ENCODE data around the gene GPR180.

The GPR180 gene

DNA sequence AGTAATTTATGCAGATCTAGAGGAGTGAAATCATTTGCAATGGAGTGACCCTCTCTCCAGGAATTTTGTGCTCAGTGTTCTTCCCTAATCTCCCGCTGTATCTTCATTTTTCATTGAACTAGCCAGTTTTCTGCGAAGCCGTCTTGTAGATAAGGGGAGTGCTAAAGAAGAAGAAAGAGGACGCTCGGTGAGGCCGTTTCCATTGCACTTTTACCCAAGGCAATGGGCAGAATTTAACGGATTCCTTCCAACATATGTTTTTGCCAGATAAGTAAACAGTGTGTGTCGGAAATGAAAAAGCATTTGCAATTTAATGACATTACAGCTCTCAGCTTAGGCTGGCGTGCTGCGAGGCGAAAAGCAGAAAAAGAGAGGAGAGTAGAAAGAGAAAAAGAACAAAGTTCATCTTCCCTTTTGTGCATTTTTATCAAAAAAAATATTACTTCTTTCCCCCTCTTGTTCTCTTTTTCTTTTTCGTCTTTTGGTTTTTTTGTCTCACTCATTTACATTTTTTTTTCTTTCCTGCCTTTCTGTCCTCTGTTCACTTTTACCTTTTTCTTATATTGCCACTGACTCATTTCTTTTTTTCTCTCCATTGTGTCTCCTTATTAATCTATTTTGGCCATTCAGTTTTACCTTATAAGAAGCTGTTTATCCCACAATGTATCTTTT lies 60.8 kb downstream of the GPR180 start:
- H3K4me3 ChIP-seq (ENCODE audit: low read depth in 1 of 2, low read length in 2 of 2) = no peak overlapping the region
- H3K27me3 ChIP-seq (ENCODE audit: insufficient read depth, low read length, poor library complexity) = peaks cover 7% of the 10 kb centered on the region
- ATAC-seq (ENCODE audit: insufficient read depth, low read depth) (no peak), DNase-seq (no peak)
- H3K4me2 ChIP-seq (ENCODE audit: insufficient read depth, low read length) = no peak overlapping the region
- H3K9me3 ChIP-seq (ENCODE audit: insufficient read depth, low read length, severe bottlenecking) = no peaks in the 10 kb centered on the region
- no peaks in the 10 kb centered on the region for H4K20me1 ChIP-seq (ENCODE audit: insufficient read depth, low read length)
- no peaks in the 10 kb centered on the region for H3K36me3 ChIP-seq (ENCODE audit: insufficient read depth, low read length)
- no peak overlapping the region for H3K27ac ChIP-seq (ENCODE audit: low read length)
- TF ChIP-seq, protein P1, sequence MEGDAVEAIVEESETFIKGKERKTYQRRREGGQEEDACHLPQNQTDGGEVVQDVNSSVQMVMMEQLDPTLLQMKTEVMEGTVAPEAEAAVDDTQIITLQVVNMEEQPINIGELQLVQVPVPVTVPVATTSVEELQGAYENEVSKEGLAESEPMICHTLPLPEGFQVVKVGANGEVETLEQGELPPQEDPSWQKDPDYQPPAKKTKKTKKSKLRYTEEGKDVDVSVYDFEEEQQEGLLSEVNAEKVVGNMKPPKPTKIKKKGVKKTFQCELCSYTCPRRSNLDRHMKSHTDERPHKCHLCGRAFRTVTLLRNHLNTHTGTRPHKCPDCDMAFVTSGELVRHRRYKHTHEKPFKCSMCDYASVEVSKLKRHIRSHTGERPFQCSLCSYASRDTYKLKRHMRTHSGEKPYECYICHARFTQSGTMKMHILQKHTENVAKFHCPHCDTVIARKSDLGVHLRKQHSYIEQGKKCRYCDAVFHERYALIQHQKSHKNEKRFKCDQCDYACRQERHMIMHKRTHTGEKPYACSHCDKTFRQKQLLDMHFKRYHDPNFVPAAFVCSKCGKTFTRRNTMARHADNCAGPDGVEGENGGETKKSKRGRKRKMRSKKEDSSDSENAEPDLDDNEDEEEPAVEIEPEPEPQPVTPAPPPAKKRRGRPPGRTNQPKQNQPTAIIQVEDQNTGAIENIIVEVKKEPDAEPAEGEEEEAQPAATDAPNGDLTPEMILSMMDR (IDR thresholded peaks at IDR 0.05; ENCODE audit: borderline replicate concordance, extremely low read depth, low read length, poor library complexity, severe bottlenecking) = no peak
- no peak for TF ChIP-seq EZH2 (IDR thresholded peaks at IDR 0.05; ENCODE audit: borderline replicate concordance, low read depth, low read length, severe bottlenecking)
- no peaks in the 10 kb centered on the region for H3K4me1 ChIP-seq (ENCODE audit: insufficient read depth, low read length)
- no peak overlapping the region for H3K9ac ChIP-seq (ENCODE audit: low read depth, low read length)
- no peak overlapping the region for H2AFZ ChIP-seq (ENCODE audit: low read depth, low read length)
- H3K79me2 ChIP-seq (ENCODE audit: insufficient read depth, low read length) = no peaks in the 10 kb centered on the region

DNA sequence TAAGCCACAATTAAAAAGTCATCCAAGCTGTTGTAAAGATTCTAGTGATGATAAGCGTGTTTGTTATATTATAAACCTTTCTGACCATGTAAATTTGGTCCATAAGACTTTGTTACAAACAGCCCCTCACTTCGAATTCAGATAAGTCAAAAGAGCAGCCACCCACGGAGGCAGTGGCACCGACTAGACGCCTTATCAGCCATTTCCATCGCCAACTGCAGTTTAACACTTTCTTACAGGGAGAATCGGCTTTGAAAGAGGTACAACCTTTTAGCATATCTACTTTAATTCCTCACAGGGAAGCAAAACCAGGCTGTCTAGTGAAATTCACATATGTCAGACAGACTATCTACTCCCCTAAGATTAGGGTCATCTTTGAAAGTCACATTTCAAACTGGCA lies 63.2 kb downstream of the GPR180 start:
- DNase-seq = no peak
- no peak overlapping the region for H3K9ac ChIP-seq (ENCODE audit: low read depth, low read length)
- H4K20me1 ChIP-seq (ENCODE audit: insufficient read depth, low read length) = no peaks in the 10 kb centered on the region
- TF ChIP-seq EZH2 (IDR thresholded peaks at IDR 0.05; ENCODE audit: borderline replicate concordance, low read depth, low read length, severe bottlenecking) = no peak
- TF ChIP-seq, protein P1 (IDR thresholded peaks at IDR 0.05; ENCODE audit: borderline replicate concordance, extremely low read depth, low read length, poor library complexity, severe bottlenecking) = no peak
- H3K4me1 ChIP-seq (ENCODE audit: insufficient read depth, low read length) = no peaks in the 10 kb centered on the region
- no peak overlapping the region for H3K4me3 ChIP-seq (ENCODE audit: low read depth in 1 of 2, low read length in 2 of 2)
- no peaks in the 10 kb centered on the region for H3K79me2 ChIP-seq (ENCODE audit: insufficient read depth, low read length)
- no peak overlapping the region for H2AFZ ChIP-seq (ENCODE audit: low read depth, low read length)
- peaks cover 4% of the 10 kb centered on the region for H3K27me3 ChIP-seq (ENCODE audit: insufficient read depth, low read length, poor library complexity)
- no peak for ATAC-seq (ENCODE audit: insufficient read depth, low read depth)
- H3K4me2 ChIP-seq (ENCODE audit: insufficient read depth, low read length) = no peak overlapping the region
- H3K36me3 ChIP-seq (ENCODE audit: insufficient read depth, low read length) = no peaks in the 10 kb centered on the region
- no peak overlapping the region for H3K27ac ChIP-seq (ENCODE audit: low read length)
- H3K9me3 ChIP-seq (ENCODE audit: insufficient read depth, low read length, severe bottlenecking) = no peaks in the 10 kb centered on the region

DNA sequence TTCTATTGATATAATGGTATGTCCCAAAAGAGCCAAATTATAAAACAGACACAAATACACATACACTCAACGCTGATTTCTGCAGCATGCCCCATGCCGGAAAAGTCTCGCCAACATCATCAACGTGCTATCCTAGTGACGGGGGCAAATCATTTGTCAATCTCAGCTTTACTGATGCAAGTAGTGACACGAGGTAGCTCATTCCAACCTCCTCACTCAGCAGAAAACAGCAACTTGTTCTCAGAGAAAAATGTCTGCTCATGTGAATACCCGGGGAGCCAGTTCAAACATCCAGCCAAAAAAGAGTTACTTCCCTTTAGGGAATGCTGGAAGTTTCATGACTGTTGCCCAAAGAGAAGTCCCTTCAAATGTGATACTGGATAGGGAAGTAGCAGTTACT lies 64.4 kb downstream of the GPR180 start:
- Histone ChIP-seq H3K4me3 (ENCODE audit: low read depth in 1 of 2, low read length in 2 of 2) (no peak overlapping the region), H3K9me3 (ENCODE audit: insufficient read depth, low read length, severe bottlenecking) (no peaks in the 10 kb centered on the region), H3K4me2 (ENCODE audit: insufficient read depth, low read length) (no peak overlapping the region), H3K9ac (ENCODE audit: low read depth, low read length) (no peak overlapping the region), H2AFZ (ENCODE audit: low read depth, low read length) (no peak overlapping the region), H3K27ac (ENCODE audit: low read length) (no peak overlapping the region), H4K20me1 (ENCODE audit: insufficient read depth, low read length) (no peaks in the 10 kb centered on the region), H3K4me1 (ENCODE audit: insufficient read depth, low read length) (no peaks in the 10 kb centered on the region), H3K36me3 (ENCODE audit: insufficient read depth, low read length) (no peaks in the 10 kb centered on the region), H3K79me2 (ENCODE audit: insufficient read depth, low read length) (no peaks in the 10 kb centered on the region), H3K27me3 (ENCODE audit: insufficient read depth, low read length, poor library complexity) (peaks cover 2% of the 10 kb centered on the region)
- ATAC-seq (ENCODE audit: insufficient read depth, low read depth) (no peak), DNase-seq (no peak)
- no peak for TF ChIP-seq EZH2 (IDR thresholded peaks at IDR 0.05; ENCODE audit: borderline replicate concordance, low read depth, low read length, severe bottlenecking)
- TF ChIP-seq, protein P1 (IDR thresholded peaks at IDR 0.05; ENCODE audit: borderline replicate concordance, extremely low read depth, low read length, poor library complexity, severe bottlenecking) = no peak
